ENCODE results near the gene PRUNE2.

- TF ChIP-seq REST (IDR thresholded peaks at IDR 0.05; ENCODE audit: low read depth) (no peak), POLR2AphosphoS5 (IDR thresholded peaks at IDR 0.05; ENCODE audit: low read depth, low read length) (no peak), EZH2 (IDR thresholded peaks at IDR 0.05) (no peak), CEBPB (IDR thresholded peaks at IDR 0.05; ENCODE audit: low read depth) (no peak), SRF (IDR thresholded peaks at IDR 0.05; ENCODE audit: low read depth) (no peak), CTCF (IDR thresholded peaks at IDR 0.05 in 2 of 3, conservative IDR thresholded peaks at IDR 0.05 in 1 of 3; ENCODE audit: borderline replicate concordance in 1 of 3, insufficient read depth in 1 of 3, low read depth in 2 of 3, low read length in 2 of 3) (no peak)
Measured at GRCh38 chr9:76665458-76665857, 240.5 kb downstream of the PRUNE2 start.

All from HCT116 (cell line).